Memory B cell (primary cell): ENCODE data around the gene INTS2.

Experiments
- ATAC-seq: fragments of 150-1000 bp; cut with Tn5 transposase; 2 replicates; pipeline ENCODE4 v1.10.0; 2021; ENCODE audit warnings: low read depth, mild to moderate bottlenecking, moderate library complexity
- DNase-seq, 2 donors: peaks; one replicate each; pipeline ENCODE4 v3.0.0; 2022; ENCODE audit warnings: low spot score in 2 of 2
- H3K27ac Mint-ChIP-seq: one replicate; pipeline ENCODE4 v1.8.0; 2022; ENCODE audit warnings: mild to moderate bottlenecking, moderate library complexity, mixed read lengths
- H3K27me3 Mint-ChIP-seq: one replicate; pipeline ENCODE4 v1.8.0; 2022; ENCODE audit warnings: mixed read lengths
- H3K36me3 Mint-ChIP-seq: one replicate; pipeline ENCODE4 v1.8.0; 2022; ENCODE audit warnings: mild to moderate bottlenecking, mixed read lengths
- H3K4me1 Mint-ChIP-seq: one replicate; pipeline ENCODE4 v1.8.0; 2022; ENCODE audit warnings: mixed read lengths
- H3K4me3 Mint-ChIP-seq: one replicate; pipeline ENCODE4 v1.8.0; 2022; ENCODE audit warnings: mild to moderate bottlenecking, moderate library complexity, mixed read lengths
- H3K9me3 Mint-ChIP-seq: one replicate; pipeline ENCODE4 v1.8.0; 2022; ENCODE audit warnings: mixed read lengths

The INTS2 gene

GRCh38 chr17:61927208-61928100, at the start of gene INTS2:
INTS2 (minus strand) TSS chr17:61927982; CDS start chr17:61926644, 1,338 bp downstream.
- H3K27me3 Mint-ChIP-seq = peaks cover under 1% of the 10 kb centered on the region
- H3K27ac Mint-ChIP-seq = peak within 1 kb of the TSS; percentile 91
- peak; percentile 87 for ATAC-seq
- H3K36me3 Mint-ChIP-seq = peaks cover 7% of the 10 kb centered on the region
- no peaks in the 10 kb centered on the region for H3K9me3 Mint-ChIP-seq
- peak; percentile 91 to 93 for DNase-seq
- H3K4me3 Mint-ChIP-seq = peak within 1 kb of the TSS; percentile 93
- H3K4me1 Mint-ChIP-seq = peaks cover 11% of the 10 kb centered on the region

- DNase-seq (no peak), ATAC-seq (no peak)
- no peak overlapping the region for H3K4me3 Mint-ChIP-seq
- no peaks in the 10 kb centered on the region for H3K27me3 Mint-ChIP-seq
- peaks cover 10% of the 10 kb centered on the region for H3K36me3 Mint-ChIP-seq
- peaks cover 5% of the 10 kb centered on the region for H3K4me1 Mint-ChIP-seq
- H3K9me3 Mint-ChIP-seq = no peaks in the 10 kb centered on the region
- peak overlapping the region; percentile 79 for H3K27ac Mint-ChIP-seq
These were observed 46.3 kb upstream of the INTS2 start for GRCh38 chr17:61974115-61974514.

DNA sequence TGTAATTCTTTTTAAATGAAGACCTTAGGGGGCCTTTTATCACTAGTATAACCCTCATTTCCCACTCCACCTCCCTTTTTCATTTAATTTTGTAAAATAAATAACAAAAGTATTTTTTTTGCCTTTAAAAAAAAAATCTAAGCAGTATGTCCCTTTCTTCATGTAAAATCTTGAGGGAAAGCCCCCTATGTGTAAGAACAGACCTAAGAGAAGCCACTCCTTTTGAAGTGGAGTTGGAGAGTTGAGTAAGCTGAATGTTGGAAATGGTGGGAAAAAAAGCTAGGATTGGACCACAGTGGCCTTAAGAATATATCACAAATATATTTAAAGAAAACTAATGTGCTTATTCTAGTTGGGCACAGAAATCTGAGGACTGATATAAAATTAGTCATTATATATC, 44.5 kb upstream of the INTS2 start:
- Mint-ChIP-seq H3K27me3 (no peaks in the 10 kb centered on the region), H3K4me1 (peaks cover 5% of the 10 kb centered on the region), H3K4me3 (no peak overlapping the region), H3K9me3 (no peaks in the 10 kb centered on the region), H3K36me3 (peaks cover 9% of the 10 kb centered on the region), H3K27ac (no peak overlapping the region)
- DNase-seq (no peak), ATAC-seq (no peak)

- H3K4me3 Mint-ChIP-seq = no peak overlapping the region
- peaks cover 8% of the 10 kb centered on the region for H3K36me3 Mint-ChIP-seq
- no peak overlapping the region for H3K27ac Mint-ChIP-seq
- ATAC-seq (no peak), DNase-seq (no peak)
- H3K27me3 Mint-ChIP-seq = no peaks in the 10 kb centered on the region
- no peaks in the 10 kb centered on the region for H3K4me1 Mint-ChIP-seq
- H3K9me3 Mint-ChIP-seq = no peaks in the 10 kb centered on the region
These were observed 42.2 kb upstream of the INTS2 start for GRCh38 chr17:61970030-61970429.

DNA sequence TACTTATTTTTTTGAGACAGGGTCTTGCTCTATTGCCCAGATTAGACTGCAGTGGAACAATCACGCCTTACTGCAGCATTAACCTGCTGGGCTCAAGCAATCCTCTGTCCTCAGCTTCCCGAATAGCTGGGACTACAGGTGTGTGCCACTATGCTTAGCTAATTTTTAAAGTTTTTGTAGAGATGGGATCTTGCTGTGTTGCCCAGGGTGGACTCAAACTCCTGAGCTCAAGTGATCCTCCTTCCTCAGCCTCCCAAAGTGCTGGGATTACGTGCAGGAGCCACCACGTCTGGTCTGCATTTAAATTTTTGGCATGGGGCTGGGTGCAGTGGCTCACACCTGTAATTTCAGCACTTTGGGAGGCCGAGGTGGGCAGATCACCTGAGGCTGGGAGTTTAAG, 41.0 kb upstream of the INTS2 start:
- ATAC-seq = no peak
- no peaks in the 10 kb centered on the region for H3K9me3 Mint-ChIP-seq

GRCh38 chr17:61967729-61968128, 39.9 kb upstream of the INTS2 start:
- Mint-ChIP-seq H3K27ac (no peak overlapping the region), H3K36me3 (peaks cover 8% of the 10 kb centered on the region), H3K4me1 (no peaks in the 10 kb centered on the region), H3K9me3 (no peaks in the 10 kb centered on the region), H3K27me3 (no peaks in the 10 kb centered on the region), H3K4me3 (no peak overlapping the region)
- DNase-seq = no peak
- ATAC-seq = no peak

More for the DNA sequence above, 41.0 kb upstream of the INTS2 start:
- Mint-ChIP-seq H3K36me3 (peaks cover 6% of the 10 kb centered on the region), H3K27ac (no peak overlapping the region), H3K4me3 (no peak overlapping the region), H3K27me3 (no peaks in the 10 kb centered on the region), H3K4me1 (no peaks in the 10 kb centered on the region)
- no peak for DNase-seq

DNA sequence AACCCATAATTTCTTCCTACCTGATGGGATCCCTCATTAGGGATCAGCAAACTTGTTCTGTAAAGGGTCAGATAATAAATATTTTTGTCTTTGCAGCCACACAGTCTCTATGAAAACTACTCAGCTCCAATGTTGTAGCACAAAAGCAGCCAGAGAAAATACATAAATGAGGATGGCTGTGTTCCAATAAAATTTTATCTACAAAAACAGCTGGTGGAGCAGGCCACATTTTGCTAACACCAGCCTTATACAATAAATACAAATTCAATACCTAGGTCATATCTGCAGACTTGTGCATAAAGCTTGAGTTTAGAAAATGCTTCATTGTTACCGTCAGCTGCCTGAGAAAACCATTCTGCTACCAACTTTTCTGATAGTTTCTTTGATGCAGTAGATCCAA, 38.4 kb upstream of the INTS2 start:
- H3K9me3 Mint-ChIP-seq = no peaks in the 10 kb centered on the region
- no peak for ATAC-seq
- no peak overlapping the region for H3K27ac Mint-ChIP-seq
- peaks cover 11% of the 10 kb centered on the region for H3K36me3 Mint-ChIP-seq
- H3K4me3 Mint-ChIP-seq = no peak overlapping the region
- DNase-seq = no peak
- no peaks in the 10 kb centered on the region for H3K4me1 Mint-ChIP-seq
- no peaks in the 10 kb centered on the region for H3K27me3 Mint-ChIP-seq

- H3K27ac Mint-ChIP-seq = no peak overlapping the region
- H3K27me3 Mint-ChIP-seq = no peaks in the 10 kb centered on the region
- ATAC-seq = no peak
- no peaks in the 10 kb centered on the region for H3K9me3 Mint-ChIP-seq
- no peaks in the 10 kb centered on the region for H3K4me1 Mint-ChIP-seq
- no peak for DNase-seq
- peaks cover 13% of the 10 kb centered on the region for H3K36me3 Mint-ChIP-seq
- no peak overlapping the region for H3K4me3 Mint-ChIP-seq
These were observed 27.8 kb upstream of the INTS2 start for GRCh38 chr17:61955619-61956018.

GRCh38 chr17:61947367-61948078, 19.7 kb upstream of the INTS2 start:
- ATAC-seq = no peak
- no peak for DNase-seq
- Mint-ChIP-seq H3K4me3 (no peak overlapping the region), H3K9me3 (no peaks in the 10 kb centered on the region), H3K27me3 (no peaks in the 10 kb centered on the region), H3K36me3 (peaks cover 12% of the 10 kb centered on the region), H3K27ac (no peak overlapping the region), H3K4me1 (no peaks in the 10 kb centered on the region)

GRCh38 chr17:61946359-61946758, 18.6 kb upstream of the INTS2 start:
- H3K27ac Mint-ChIP-seq = no peak overlapping the region
- no peak overlapping the region for H3K4me3 Mint-ChIP-seq
- no peaks in the 10 kb centered on the region for H3K9me3 Mint-ChIP-seq
- H3K36me3 Mint-ChIP-seq = peaks cover 10% of the 10 kb centered on the region
- no peaks in the 10 kb centered on the region for H3K4me1 Mint-ChIP-seq
- DNase-seq = no peak
- no peak for ATAC-seq
- no peaks in the 10 kb centered on the region for H3K27me3 Mint-ChIP-seq

GRCh38 chr17:61943117-61943516, 15.3 kb upstream of the INTS2 start:
- Mint-ChIP-seq H3K4me1 (peaks cover 3% of the 10 kb centered on the region), H3K9me3 (no peaks in the 10 kb centered on the region), H3K27ac (no peak overlapping the region), H3K4me3 (no peak overlapping the region), H3K27me3 (no peaks in the 10 kb centered on the region), H3K36me3 (peaks cover 8% of the 10 kb centered on the region)
- no peak for DNase-seq
- no peak for ATAC-seq

- peaks cover 3% of the 10 kb centered on the region for H3K4me1 Mint-ChIP-seq
These were observed 14.3 kb upstream of the INTS2 start for GRCh38 chr17:61942085-61942484.

GRCh38 chr17:61928101-61928436, 287 bp upstream of the INTS2 start:
- Mint-ChIP-seq H3K27me3 (peaks cover 3% of the 10 kb centered on the region), H3K4me1 (peaks cover 11% of the 10 kb centered on the region), H3K9me3 (no peaks in the 10 kb centered on the region), H3K27ac (peak overlapping the region; percentile 91), H3K36me3 (peaks cover 5% of the 10 kb centered on the region), H3K4me3 (peak overlapping the region; percentile 93)
- DNase-seq (peak in 1 of 2 donors; percentile 14), ATAC-seq (no peak)

More at GRCh38 chr17:61942085-61942484, 14.3 kb upstream of the INTS2 start:
- Mint-ChIP-seq H3K9me3 (no peaks in the 10 kb centered on the region), H3K36me3 (peaks cover 8% of the 10 kb centered on the region), H3K27me3 (no peaks in the 10 kb centered on the region), H3K4me3 (no peak overlapping the region), H3K27ac (no peak overlapping the region)
- DNase-seq (no peak), ATAC-seq (no peak)

GRCh38 chr17:61926826-61927207, 965 bp downstream of the INTS2 start:
- DNase-seq = no peak
- H3K9me3 Mint-ChIP-seq = no peaks in the 10 kb centered on the region
- ATAC-seq = no peak
- peaks cover 7% of the 10 kb centered on the region for H3K36me3 Mint-ChIP-seq
- peaks cover 11% of the 10 kb centered on the region for H3K4me1 Mint-ChIP-seq
- H3K4me3 Mint-ChIP-seq = peak overlapping the region; percentile 93
- H3K27me3 Mint-ChIP-seq = no peaks in the 10 kb centered on the region
- H3K27ac Mint-ChIP-seq = peak overlapping the region; percentile 91
